Spinal cord (tissue), 10 donors: ENCODE data around the gene PDE11A. TPM values are rescaled to one million over a fixed set of nuclear protein-coding genes. Genes with fewer than 3 reads are reported as not detected.

Source experiments
- DNase-seq, 6 donors: peaks; one replicate each; pipeline versions ENCODE4 v3.0.0 to v3.0.0-alpha.2; 2013 to 2015; ENCODE audit warnings: low spot score in 6 of 6, low read depth in 4 of 6
- H3K27ac ChIP-seq: one replicate; pipeline ENCODE4 v1.5.1; 2013; ENCODE audit warnings: low read depth, low read length, control low read depth
- H3K27me3 ChIP-seq: one replicate; pipeline ENCODE4 v1.6.1; 2013; ENCODE audit warnings: low read length; ENCODE audit not compliant: control insufficient read depth, insufficient read depth
- H3K36me3 ChIP-seq: one replicate; pipeline ENCODE4 v1.6.1; 2013; ENCODE audit warnings: low read length; ENCODE audit not compliant: control insufficient read depth, insufficient read depth
- H3K4me1 ChIP-seq: one replicate; pipeline ENCODE4 v1.6.1; 2013; ENCODE audit warnings: low read length; ENCODE audit not compliant: control insufficient read depth, insufficient read depth
- H3K4me3 ChIP-seq: one replicate; pipeline ENCODE4 v1.5.1; 2013; ENCODE audit warnings: low read depth, low read length, control low read depth
- H3K9me3 ChIP-seq: one replicate; pipeline ENCODE4 v1.6.1; 2013; ENCODE audit warnings: low read length; ENCODE audit not compliant: control insufficient read depth, insufficient read depth
- WGBS: methylation state at CpG from one replicate; pipeline ENCODE4 v1.1.5; 2013; ENCODE audit warnings: missing lambda C conversion rate; ENCODE audit not compliant: insufficient coverage; 5-methylcytosine and 5-hydroxymethylcytosine counted together
- polyA plus RNA-seq, 2 donors: library from polyadenylated mRNA; unstranded; fragments of 120-200 nt; gene quantifications; one replicate each; pipeline ENCODE4 v1.2.1, GENCODE V29; 2013; ENCODE audit not compliant: insufficient read length in 2 of 2
- total RNA-seq, 2 donors: library from RNA; depleted of rRNA in 1 of 2; stranded (reverse); fragments of 120-200 nt in 1 of 2; fragments of >200 nt in 1 of 2; gene quantifications; one replicate each; pipeline versions ENCODE4 v1.2.3 to v1.2.4, GENCODE V29; 2013 to 2014
- donor health status: healthy.

The PDE11A gene
- total and polyA plus RNA-seq, 4 donors = 1.9 to 6.5 (median 2.1) TPM

GRCh38 chr2:178018141-178018540, 54.4 kb downstream of the PDE11A start:
- DNase-seq = peak in 1 of 6 donors; percentile 12
- Histone ChIP-seq H3K4me1 (peaks cover 6% of the 10 kb centered on the region), H3K4me3 (no peak overlapping the region), H3K36me3 (no peaks in the 10 kb centered on the region), H3K27me3 (no peaks in the 10 kb centered on the region), H3K27ac (no peak overlapping the region), H3K9me3 (no peaks in the 10 kb centered on the region)
- 53% methylated on average over 7 of the region's 7 CpGs for WGBS

GRCh38 chr2:178016612-178017011, 56.0 kb downstream of the PDE11A start:
- WGBS = no CpG with 5 or more reads among the region's 1 CpG
- no peak overlapping the region for H3K27ac ChIP-seq

DNA sequence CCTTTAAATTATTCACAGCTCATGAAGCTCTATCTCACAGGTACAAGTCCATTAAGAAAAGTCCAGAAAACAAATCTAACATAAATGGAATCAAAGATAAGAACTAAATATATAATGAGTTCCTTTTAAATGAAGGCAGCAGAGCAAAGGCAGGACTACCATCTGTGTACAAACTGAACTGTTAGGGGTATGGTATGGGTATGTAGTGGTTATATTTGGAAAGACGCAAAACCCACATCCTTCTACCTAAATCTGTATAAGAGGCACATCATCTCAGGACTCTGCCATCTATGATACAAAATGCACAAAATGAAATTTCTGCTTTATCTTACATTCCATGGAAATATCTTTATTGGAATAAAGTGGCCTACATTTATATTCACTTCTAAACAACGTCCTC, 59.9 kb downstream of the PDE11A start:
- WGBS = 75% methylated on average over 1 of the region's 2 CpGs
- no peaks in the 10 kb centered on the region for H3K9me3 ChIP-seq
- DNase-seq = no peak

More at GRCh38 chr2:178016612-178017011, 56.0 kb downstream of the PDE11A start:
- H3K4me3 ChIP-seq = no peak overlapping the region
- H3K36me3 ChIP-seq = no peaks in the 10 kb centered on the region
- H3K9me3 ChIP-seq = no peaks in the 10 kb centered on the region
- peaks cover 6% of the 10 kb centered on the region for H3K4me1 ChIP-seq
- no peaks in the 10 kb centered on the region for H3K27me3 ChIP-seq
- no peak for DNase-seq

DNA sequence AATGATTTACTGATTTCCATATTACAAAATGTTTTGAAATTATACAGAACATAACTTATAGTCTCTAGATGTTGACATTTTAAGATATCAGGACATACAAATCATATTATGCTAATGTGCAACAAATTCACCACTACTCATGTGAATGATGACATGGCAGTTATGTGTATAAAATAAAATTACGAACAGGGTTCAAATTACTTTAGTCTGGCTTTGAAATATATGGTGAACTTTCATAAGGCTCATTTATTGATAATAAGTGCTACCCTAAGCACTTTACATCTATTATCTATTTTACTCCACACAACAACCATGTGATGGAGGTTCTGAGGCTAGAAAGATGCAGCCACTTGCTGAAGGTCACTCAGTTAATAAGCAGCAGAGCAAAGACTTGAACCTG, 62.8 kb downstream of the PDE11A start:
- WGBS = no CpG with 5 or more reads among the region's 1 CpG
- Histone ChIP-seq H3K9me3 (no peaks in the 10 kb centered on the region), H3K4me3 (no peak overlapping the region), H3K27me3 (no peaks in the 10 kb centered on the region), H3K27ac (no peak overlapping the region), H3K4me1 (no peaks in the 10 kb centered on the region), H3K36me3 (no peaks in the 10 kb centered on the region)
- DNase-seq = no peak

More for the DNA sequence above, 59.9 kb downstream of the PDE11A start:
- H3K36me3 ChIP-seq = no peaks in the 10 kb centered on the region
- no peaks in the 10 kb centered on the region for H3K27me3 ChIP-seq
- H3K27ac ChIP-seq = no peak overlapping the region
- H3K4me3 ChIP-seq = no peak overlapping the region
- peaks cover 2% of the 10 kb centered on the region for H3K4me1 ChIP-seq

- H3K4me1 ChIP-seq = no peaks in the 10 kb centered on the region
- 17% methylated on average over 1 of the region's 5 CpGs for WGBS
- no peak overlapping the region for H3K4me3 ChIP-seq
- no peaks in the 10 kb centered on the region for H3K36me3 ChIP-seq
- no peak overlapping the region for H3K27ac ChIP-seq
- DNase-seq = peak; percentile 40 to 97 (median 69)
- H3K9me3 ChIP-seq = no peaks in the 10 kb centered on the region
- no peaks in the 10 kb centered on the region for H3K27me3 ChIP-seq
Observed at GRCh38 chr2:178008636-178009289, 63.8 kb downstream of the PDE11A start.

DNA sequence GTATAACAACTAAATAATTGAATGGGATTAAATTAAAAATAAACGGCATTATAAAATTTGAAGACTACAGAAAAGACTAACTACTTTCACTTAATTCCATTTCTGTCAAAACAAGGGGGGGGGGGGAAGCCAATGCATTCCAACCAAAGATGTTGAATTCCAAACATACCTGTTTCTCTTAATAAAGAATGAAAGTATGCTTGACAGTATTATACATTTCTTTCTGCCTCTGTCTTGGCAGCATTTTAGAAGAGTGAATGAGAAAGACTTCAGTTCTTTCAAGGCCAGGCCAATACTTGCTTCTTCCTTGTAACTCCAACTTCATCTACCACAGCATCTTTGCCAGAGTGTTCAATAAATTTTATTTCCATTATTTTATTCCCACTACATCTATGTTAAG, 65.9 kb downstream of the PDE11A start:
- no peak for DNase-seq
- no peak overlapping the region for H3K27ac ChIP-seq
- no peaks in the 10 kb centered on the region for H3K27me3 ChIP-seq
- H3K9me3 ChIP-seq = no peaks in the 10 kb centered on the region
- WGBS = no CpG with 5 or more reads among the region's 1 CpG
- no peaks in the 10 kb centered on the region for H3K36me3 ChIP-seq
- H3K4me1 ChIP-seq = no peaks in the 10 kb centered on the region
- H3K4me3 ChIP-seq = no peak overlapping the region

GRCh38 chr2:178005756-178006155, 66.8 kb downstream of the PDE11A start:
- no peak overlapping the region for H3K27ac ChIP-seq
- H3K4me3 ChIP-seq = no peak overlapping the region
- no peaks in the 10 kb centered on the region for H3K36me3 ChIP-seq
- H3K9me3 ChIP-seq = no peaks in the 10 kb centered on the region
- DNase-seq = no peak
- no peaks in the 10 kb centered on the region for H3K27me3 ChIP-seq
- no peaks in the 10 kb centered on the region for H3K4me1 ChIP-seq

GRCh38 chr2:178002038-178002437, 70.5 kb downstream of the PDE11A start:
- no peak for DNase-seq
- no peaks in the 10 kb centered on the region for H3K4me1 ChIP-seq
- H3K9me3 ChIP-seq = no peaks in the 10 kb centered on the region
- no peak overlapping the region for H3K27ac ChIP-seq
- H3K27me3 ChIP-seq = no peaks in the 10 kb centered on the region
- H3K36me3 ChIP-seq = no peaks in the 10 kb centered on the region
- no peak overlapping the region for H3K4me3 ChIP-seq

DNA sequence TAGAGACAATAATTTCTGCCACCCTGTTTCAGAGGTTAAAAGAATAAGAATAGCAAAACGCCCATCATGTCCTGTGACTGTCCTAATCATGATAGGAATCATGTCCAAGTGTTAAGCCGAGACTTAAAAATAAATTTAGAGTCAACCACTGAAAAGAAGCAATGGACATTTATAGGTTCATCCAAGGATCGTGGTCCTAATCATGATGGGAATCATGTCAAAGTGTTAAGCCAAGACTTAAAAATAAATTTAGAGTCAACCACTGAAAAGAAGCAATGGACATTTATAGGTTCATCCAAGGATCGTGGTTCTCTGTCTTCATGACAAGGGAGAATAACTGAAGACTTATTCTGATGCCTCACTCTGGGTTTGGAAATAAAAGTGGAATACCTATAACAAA, 73.6 kb downstream of the PDE11A start:
- Histone ChIP-seq H3K27me3 (no peaks in the 10 kb centered on the region), H3K4me1 (no peaks in the 10 kb centered on the region), H3K36me3 (no peaks in the 10 kb centered on the region), H3K9me3 (no peaks in the 10 kb centered on the region), H3K27ac (no peak overlapping the region), H3K4me3 (no peak overlapping the region)
- 100% methylated on average over 3 of the region's 4 CpGs for WGBS
- no peak for DNase-seq

DNA sequence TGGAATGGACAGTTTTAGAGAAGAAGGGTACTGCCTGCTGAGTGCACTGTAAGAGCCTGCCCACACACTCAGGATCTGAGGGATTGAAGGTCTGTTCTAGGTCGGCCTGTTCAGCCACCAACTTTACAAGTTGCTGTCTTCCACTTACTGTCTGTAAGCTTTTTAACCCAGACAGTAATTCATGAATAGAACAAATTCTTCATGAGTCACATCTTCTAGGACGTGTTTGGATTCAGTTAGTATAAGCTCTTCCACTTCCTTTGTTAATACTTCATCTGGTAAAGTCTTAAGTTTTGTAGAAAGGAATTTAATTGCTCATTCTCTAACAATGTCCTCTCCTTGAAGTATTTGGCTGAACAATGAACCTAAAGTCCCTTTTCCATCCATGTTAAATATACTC, 74.6 kb downstream of the PDE11A start:
- Histone ChIP-seq H3K27me3 (no peaks in the 10 kb centered on the region), H3K4me1 (no peaks in the 10 kb centered on the region), H3K9me3 (no peaks in the 10 kb centered on the region), H3K27ac (no peak overlapping the region), H3K36me3 (no peaks in the 10 kb centered on the region), H3K4me3 (no peak overlapping the region)
- WGBS = 100% methylated on average over 1 of the region's 2 CpGs
- DNase-seq = no peak
